Stomach (tissue), 9 donors: ENCODE results near the gene HEATR1. TPM values are rescaled to one million over a fixed set of nuclear protein-coding genes. Genes with fewer than 3 reads are reported as not detected.

Experiments used
- DNase-seq, 2 donors: peaks; one replicate each; pipeline versions ENCODE4 v3.0.0 to v3.0.0-alpha.2; 2013 to 2019
- H3K27ac ChIP-seq, 5 donors: fragments of 200-600 bp in 4 of 5; sonication (generic) in 4 of 5; one replicate each; pipeline ENCODE4 v1.5.1; 2013 to 2019; ENCODE audit warnings: mild to moderate bottlenecking in 1 of 5, moderate library complexity in 1 of 5
- H3K27me3 ChIP-seq, 3 donors: fragments of 200-600 bp; sonication (generic); one replicate each; pipeline ENCODE4 v1.5.1; 2017 to 2019; ENCODE audit warnings: mixed run types in 1 of 3
- H3K36me3 ChIP-seq, 4 donors: fragments of 200-600 bp; sonication (generic); 1 replicate in 3 of 4; 2 replicates in 1 of 4; pipeline ENCODE4 v1.5.1; 2016 to 2019
- H3K4me1 ChIP-seq, 4 donors: fragments of 200-600 bp; sonication (generic); one replicate each; pipeline ENCODE4 v1.5.1; 2016 to 2019
- H3K4me3 ChIP-seq, 4 donors: fragments of 200-600 bp; sonication (generic) in 3 of 4; one replicate each; pipeline ENCODE4 v1.5.1; 2016 to 2019; ENCODE audit warnings: mild to moderate bottlenecking in 1 of 4
- H3K9me3 ChIP-seq, 4 donors: fragments of 200-600 bp; sonication (generic); one replicate each; pipeline ENCODE4 v1.5.1; 2016 to 2019
- EP300 ChIP-seq: sonication (generic); formaldehyde crosslinking; IDR thresholded peaks from one replicate; pipeline ENCODE4 v1.6.1; 2017; ENCODE audit warnings: antibody characterized with exemption
- POLR2A ChIP-seq, 4 donors: fragments of 450-650 bp; IDR thresholded peaks; one replicate each; pipeline ENCODE4 v1.6.1; 2016; ENCODE audit warnings: antibody characterized with exemption in 4 of 4, control low read depth in 2 of 4, mild to moderate bottlenecking in 1 of 4, moderate library complexity in 1 of 4
- POLR2AphosphoS5 ChIP-seq, 3 donors: sonication (generic); formaldehyde crosslinking; IDR thresholded peaks; one replicate each; pipeline ENCODE4 v1.6.1; 2016; ENCODE audit warnings: antibody characterized with exemption in 3 of 3
- WGBS, 5 donors: extraction: QIAGEN DNeasy Blood & Tissue Kit in 3 of 5; methylation state at CpG; one replicate each; pipeline versions ENCODE4 v1.1.5 to v1.1.7; 2013 to 2018; 5-methylcytosine and 5-hydroxymethylcytosine counted together
- intact Hi-C: fragments of 100-400 bp; cut with DNase I; formaldehyde crosslinking; loops from one replicate; pipeline ENCODE4 v1.15.1; 2023; ENCODE audit warnings: low total_unique reads
- polyA plus RNA-seq, 3 donors: library from polyadenylated mRNA; stranded (reverse); fragments of 200-250 nt; gene quantifications; one replicate each; pipeline ENCODE4 v1.2.3, GENCODE V29; 2013
- total RNA-seq, 5 donors: library from RNA; depleted of rRNA; stranded (reverse); fragments of >200 nt; gene quantifications; one replicate each; pipeline versions ENCODE4 v1.1.0 to v1.2.3, GENCODE V29; 2014 to 2016
- TF ChIP-seq, protein P1 (sequence below), 7 experiments: fragments of 450-650 bp in 4 of 7; fragments of 200-600 bp in 3 of 7; sonication (generic) in 3 of 7; IDR thresholded peaks; one replicate each; pipeline ENCODE4 v1.5.1; 2016 to 2019; ENCODE audit warnings: antibody characterized with exemption in 7 of 7, control low read depth in 2 of 7, mild to moderate bottlenecking in 1 of 7
- donor health status: healthy with polysubstance abuse.
- donor health status: Bipolar disorder and iron deficiency.
- donor health status: healthy.

HEATR1 gene
- total and polyA plus RNA-seq, 8 donors, result 2.4 to 51.8 (median 12.1) TPM

- H3K36me3 ChIP-seq, result peaks cover 54 to 100% (median 97%) of the 10 kb centered on the region in 4 donors
- 94 to 100% (median 99%) methylated on average over 3 of the region's 3 CpGs for whole genome bisulfite sequencing, 5 donors
- H3K27me3 ChIP-seq, result no peaks in the 10 kb centered on the region
- H3K27ac ChIP-seq, result no peak overlapping the region
- TF ChIP-seq, protein P1, sequence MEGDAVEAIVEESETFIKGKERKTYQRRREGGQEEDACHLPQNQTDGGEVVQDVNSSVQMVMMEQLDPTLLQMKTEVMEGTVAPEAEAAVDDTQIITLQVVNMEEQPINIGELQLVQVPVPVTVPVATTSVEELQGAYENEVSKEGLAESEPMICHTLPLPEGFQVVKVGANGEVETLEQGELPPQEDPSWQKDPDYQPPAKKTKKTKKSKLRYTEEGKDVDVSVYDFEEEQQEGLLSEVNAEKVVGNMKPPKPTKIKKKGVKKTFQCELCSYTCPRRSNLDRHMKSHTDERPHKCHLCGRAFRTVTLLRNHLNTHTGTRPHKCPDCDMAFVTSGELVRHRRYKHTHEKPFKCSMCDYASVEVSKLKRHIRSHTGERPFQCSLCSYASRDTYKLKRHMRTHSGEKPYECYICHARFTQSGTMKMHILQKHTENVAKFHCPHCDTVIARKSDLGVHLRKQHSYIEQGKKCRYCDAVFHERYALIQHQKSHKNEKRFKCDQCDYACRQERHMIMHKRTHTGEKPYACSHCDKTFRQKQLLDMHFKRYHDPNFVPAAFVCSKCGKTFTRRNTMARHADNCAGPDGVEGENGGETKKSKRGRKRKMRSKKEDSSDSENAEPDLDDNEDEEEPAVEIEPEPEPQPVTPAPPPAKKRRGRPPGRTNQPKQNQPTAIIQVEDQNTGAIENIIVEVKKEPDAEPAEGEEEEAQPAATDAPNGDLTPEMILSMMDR (IDR thresholded peaks at IDR 0.05), result no peak
- no peak for TF ChIP-seq POLR2AphosphoS5 (IDR thresholded peaks at IDR 0.05)
- no peak for TF ChIP-seq EP300
- TF ChIP-seq POLR2A (IDR thresholded peaks at IDR 0.05), result no peak
- intact Hi-C loops, result no loop called here
- no peaks in the 10 kb centered on the region for H3K9me3 ChIP-seq
- no peak for DNase-seq
- no peak overlapping the region for H3K4me3 ChIP-seq
- no peaks in the 10 kb centered on the region for H3K4me1 ChIP-seq
Observed at GRCh38 chr1:236558846-236559245, 45.5 kb downstream of the HEATR1 start.

- intact Hi-C loops, result no loop called here
- H3K4me3 ChIP-seq, result no peak overlapping the region
- peaks cover 52 to 100% (median 97%) of the 10 kb centered on the region in 4 donors for H3K36me3 ChIP-seq
- no peaks in the 10 kb centered on the region for H3K27me3 ChIP-seq
- DNase-seq, result no peak
- 75 to 87% (median 83%) methylated on average over 9 of the region's 9 CpGs for WGBS, 5 donors
- no peak overlapping the region for H3K27ac ChIP-seq
- H3K9me3 ChIP-seq, result no peaks in the 10 kb centered on the region
- TF ChIP-seq POLR2AphosphoS5 (IDR thresholded peaks at IDR 0.05) (no peak), EP300 (no peak), POLR2A (IDR thresholded peaks at IDR 0.05) (no peak)
- TF ChIP-seq, protein P1 (IDR thresholded peaks at IDR 0.05), result no peak
- H3K4me1 ChIP-seq, result no peaks in the 10 kb centered on the region
Observed at GRCh38 chr1:236558081-236558480, 46.2 kb downstream of the HEATR1 start.

DNA sequence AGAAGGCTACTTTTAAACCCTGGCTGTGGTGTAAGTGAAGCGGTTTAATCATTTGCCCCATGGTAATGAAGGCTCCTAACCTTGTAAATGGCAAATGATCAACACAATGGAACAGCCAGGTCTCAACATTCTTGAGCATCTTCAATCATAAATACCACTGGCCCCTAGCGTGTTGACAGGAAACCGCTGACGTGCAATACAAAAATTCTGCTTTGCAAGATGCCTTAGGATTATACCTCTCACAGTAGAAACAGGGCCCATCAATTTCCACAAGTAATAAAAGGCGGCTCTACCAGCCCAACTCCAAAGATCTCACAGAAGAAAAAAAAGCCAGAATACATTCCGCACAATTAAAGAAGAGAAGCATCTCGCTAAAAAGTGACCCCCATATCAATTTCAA, 47.7 kb downstream of the HEATR1 start:
- TF ChIP-seq POLR2A (IDR thresholded peaks at IDR 0.05) (no peak), POLR2AphosphoS5 (IDR thresholded peaks at IDR 0.05) (no peak), EP300 (no peak)
- TF ChIP-seq, protein P1 (IDR thresholded peaks at IDR 0.05), result no peak
- DNase-seq, result no peak
- no peak overlapping the region for H3K4me3 ChIP-seq
- H3K9me3 ChIP-seq, result no peaks in the 10 kb centered on the region
- 88 to 97% (median 93%) methylated on average over 7 of the region's 7 CpGs for WGBS, 5 donors
- H3K36me3 ChIP-seq, result peaks cover 65 to 100% (median 99%) of the 10 kb centered on the region in 4 donors
- no peak overlapping the region for H3K27ac ChIP-seq
- no peaks in the 10 kb centered on the region for H3K27me3 ChIP-seq
- no peaks in the 10 kb centered on the region for H3K4me1 ChIP-seq
- intact Hi-C loops, result no loop called here

DNA sequence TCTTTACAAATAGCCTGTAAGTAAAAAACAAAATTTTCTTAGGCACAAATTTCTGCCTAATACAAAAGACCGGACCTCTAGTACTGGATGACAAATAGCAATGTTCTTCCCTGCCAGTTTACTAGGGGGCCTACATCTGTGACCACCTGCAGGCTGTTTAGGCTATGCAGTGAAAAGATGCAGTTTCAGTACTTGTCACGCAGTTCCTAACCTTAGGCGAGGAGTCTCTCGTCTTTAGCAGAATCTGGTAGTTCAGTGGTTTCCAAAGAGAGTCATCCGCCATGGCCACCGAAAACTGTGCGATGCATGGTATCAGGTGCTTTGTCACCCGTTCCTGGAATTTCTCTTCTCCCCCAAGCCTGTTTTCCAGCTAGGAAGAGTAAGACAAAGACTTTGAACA, 50.9 kb downstream of the HEATR1 start:
- H3K27ac ChIP-seq, result no peak overlapping the region
- H3K27me3 ChIP-seq, result no peaks in the 10 kb centered on the region
- H3K9me3 ChIP-seq, result no peaks in the 10 kb centered on the region
- no peaks in the 10 kb centered on the region for H3K4me1 ChIP-seq
- no peak for DNase-seq
- TF ChIP-seq POLR2AphosphoS5 (IDR thresholded peaks at IDR 0.05), result no peak
- no peak for TF ChIP-seq POLR2A (IDR thresholded peaks at IDR 0.05)
- no peak for TF ChIP-seq EP300
- WGBS, 5 donors, result 70 to 84% (median 83%) methylated on average over 8 of the region's 8 CpGs
- intact Hi-C loops, result no loop called here
- H3K36me3 ChIP-seq, result peaks cover 80 to 100% (median 100%) of the 10 kb centered on the region in 4 donors
- no peak overlapping the region for H3K4me3 ChIP-seq

DNA sequence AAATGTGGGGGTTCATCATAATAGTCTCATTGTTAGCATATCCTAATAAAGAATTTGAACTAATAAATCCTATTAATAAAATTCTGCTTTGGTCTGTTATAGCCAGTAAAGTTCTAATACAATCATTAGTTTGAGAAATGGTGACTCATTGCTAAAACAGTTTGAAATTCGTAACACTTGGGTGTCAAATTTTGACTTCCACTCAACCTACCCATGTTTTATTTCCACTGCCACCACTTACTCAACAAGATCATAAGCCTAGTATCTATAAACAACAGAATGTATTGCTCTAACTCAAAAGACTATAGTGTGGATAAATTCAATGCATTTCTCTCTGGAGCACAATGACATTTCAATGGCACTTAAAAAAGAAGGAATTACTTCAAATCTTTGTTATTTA, 51.4 kb downstream of the HEATR1 start:
- DNase-seq, result no peak
- Histone ChIP-seq H3K4me3 (no peak overlapping the region), H3K36me3 (peaks cover 80 to 100% (median 100%) of the 10 kb centered on the region in 4 donors), H3K27ac (no peak overlapping the region), H3K4me1 (no peaks in the 10 kb centered on the region), H3K9me3 (no peaks in the 10 kb centered on the region), H3K27me3 (no peaks in the 10 kb centered on the region)
- 0 to 38% (median 27%) methylated on average over 1 of the region's 1 CpG for WGBS, 5 donors
- intact Hi-C loops, result no loop called here
- TF ChIP-seq POLR2AphosphoS5 (IDR thresholded peaks at IDR 0.05) (no peak), EP300 (no peak), POLR2A (IDR thresholded peaks at IDR 0.05) (no peak)
- TF ChIP-seq, protein P1 (IDR thresholded peaks at IDR 0.05), result no peak
